ENCODE data around the gene ICAM4. TPM values are rescaled to one million over a fixed set of nuclear protein-coding genes. Genes with fewer than 3 reads are reported as not detected.

The ICAM4 gene
- polyA plus RNA-seq, 3 donors, result 0.22 to 0.44 (median 0.24) TPM

DNA sequence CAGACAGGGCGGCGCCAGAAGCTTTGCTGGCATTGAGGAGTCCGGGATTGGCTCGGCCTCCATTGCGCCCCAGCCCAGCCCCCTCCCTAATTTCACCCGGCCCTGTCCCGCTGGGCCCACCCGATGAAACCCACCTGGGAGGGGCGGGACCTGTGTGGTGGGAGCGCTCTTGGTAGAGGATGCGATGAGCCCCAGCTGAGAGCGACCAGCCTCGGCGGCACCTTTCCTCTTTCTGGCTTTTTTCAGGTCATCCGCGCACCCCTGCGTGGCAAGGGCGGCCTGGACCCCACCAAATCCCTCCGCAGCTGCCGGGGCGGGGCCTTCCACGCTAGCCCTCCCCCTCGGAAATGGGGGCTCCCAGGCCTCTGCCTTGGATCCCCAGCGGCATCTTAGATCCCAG is 22.7 kb downstream of the ICAM4 start, which contains the start of gene ZGLP1:
Gene ZGLP1 (minus strand): TSS at position 393 of the 400 bp plus-strand sequence.
- DNase-seq (ENCODE audit: extremely low read depth in 1 of 11, low read depth in 9 of 11, low spot score in 4 of 11), result no peak

DNA sequence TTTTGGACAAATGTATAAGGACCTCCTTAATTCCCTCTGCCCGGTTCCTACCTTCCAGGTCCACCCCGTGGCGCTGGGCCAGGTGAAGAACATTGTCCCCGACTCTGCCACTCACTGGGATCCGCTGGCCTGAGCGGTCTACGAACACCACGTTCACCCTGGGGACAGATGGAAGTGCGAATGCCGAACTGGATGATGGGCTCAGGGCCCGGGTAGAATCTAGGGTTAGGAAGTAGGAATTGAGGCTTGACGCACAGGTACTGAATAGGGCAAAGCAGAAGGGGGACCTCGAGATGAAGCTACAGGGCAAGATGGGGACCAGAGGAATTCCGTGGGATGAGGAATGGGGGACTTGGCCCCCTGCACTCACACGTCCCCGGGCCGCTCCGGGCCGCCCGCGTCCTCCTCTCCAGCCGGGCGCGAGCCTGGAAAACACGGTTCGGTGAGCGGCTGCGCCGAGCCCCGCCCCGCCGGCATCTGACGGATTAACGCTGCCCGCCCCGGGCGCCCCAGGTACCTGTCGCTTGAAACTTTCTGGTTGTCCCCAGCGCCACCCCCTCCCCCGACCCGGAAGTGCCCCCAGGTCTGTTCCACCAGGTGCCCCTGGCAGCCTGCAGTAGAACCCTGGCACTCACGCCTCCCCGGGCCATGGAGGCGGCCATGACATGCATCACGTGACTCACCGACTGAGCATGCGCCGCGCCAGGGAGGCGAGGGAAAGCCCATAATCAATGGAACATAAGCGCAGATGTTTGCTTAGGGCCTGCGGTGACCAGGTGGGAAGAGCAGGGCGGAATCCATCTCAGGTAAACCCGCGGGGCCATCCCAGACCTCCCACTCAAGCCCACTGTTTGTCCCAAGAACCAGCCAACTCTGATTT is 28.8 kb downstream of the ICAM4 start, which contains the start of gene FDX2:
Gene FDX2 (minus strand): TSS at position 681 of the 880 bp plus-strand sequence. CDS start 19 bp downstream, at position 662.
- DNase-seq (ENCODE audit: extremely low read depth in 1 of 11, low read depth in 9 of 11, low spot score in 4 of 11), result peak in 7 of 11 donors; percentile 55 to 79 (median 68)

DNA sequence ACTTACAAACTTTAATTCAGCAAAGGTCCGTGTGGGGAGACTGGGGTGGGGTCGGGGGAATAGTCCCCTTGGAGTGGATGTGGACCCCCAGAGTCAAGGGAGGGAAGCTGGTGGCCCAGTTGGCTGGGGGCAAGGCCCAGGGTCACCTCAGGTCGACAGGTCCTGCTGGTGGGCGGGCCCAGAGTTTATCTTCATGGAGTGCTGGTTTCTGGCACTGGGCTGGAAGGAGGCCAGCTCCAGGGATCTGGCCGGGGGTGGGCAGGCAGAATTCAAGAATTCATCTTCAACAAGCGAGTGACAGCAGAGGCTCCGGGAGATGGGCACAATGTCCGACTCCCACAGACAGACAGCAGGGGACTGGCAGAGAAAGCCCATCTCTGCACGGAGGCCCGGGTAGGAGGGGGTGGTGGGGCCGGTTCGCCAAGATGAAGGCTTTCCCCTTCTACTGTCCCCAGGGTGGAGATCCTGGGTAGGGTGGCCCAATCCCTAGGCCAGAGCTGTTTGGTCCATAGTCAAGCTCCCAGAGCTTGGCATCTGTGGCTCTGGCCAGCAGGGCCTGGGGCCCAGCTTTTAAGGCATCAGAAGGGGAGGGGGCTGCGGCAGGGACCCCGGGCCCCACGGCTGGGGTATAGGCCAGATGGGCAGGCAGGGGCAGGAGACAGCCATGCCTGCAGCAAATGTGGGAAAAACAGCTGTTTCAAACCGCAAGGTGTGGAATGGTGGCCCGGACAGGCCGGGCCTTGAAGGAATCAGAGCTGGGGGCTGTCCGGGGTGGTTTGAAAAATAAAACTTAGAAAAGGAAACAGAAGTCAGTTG is 29.7 kb downstream of the ICAM4 start:
- no peak for DNase-seq (ENCODE audit: extremely low read depth in 1 of 11, low read depth in 9 of 11, low spot score in 4 of 11)

DNA sequence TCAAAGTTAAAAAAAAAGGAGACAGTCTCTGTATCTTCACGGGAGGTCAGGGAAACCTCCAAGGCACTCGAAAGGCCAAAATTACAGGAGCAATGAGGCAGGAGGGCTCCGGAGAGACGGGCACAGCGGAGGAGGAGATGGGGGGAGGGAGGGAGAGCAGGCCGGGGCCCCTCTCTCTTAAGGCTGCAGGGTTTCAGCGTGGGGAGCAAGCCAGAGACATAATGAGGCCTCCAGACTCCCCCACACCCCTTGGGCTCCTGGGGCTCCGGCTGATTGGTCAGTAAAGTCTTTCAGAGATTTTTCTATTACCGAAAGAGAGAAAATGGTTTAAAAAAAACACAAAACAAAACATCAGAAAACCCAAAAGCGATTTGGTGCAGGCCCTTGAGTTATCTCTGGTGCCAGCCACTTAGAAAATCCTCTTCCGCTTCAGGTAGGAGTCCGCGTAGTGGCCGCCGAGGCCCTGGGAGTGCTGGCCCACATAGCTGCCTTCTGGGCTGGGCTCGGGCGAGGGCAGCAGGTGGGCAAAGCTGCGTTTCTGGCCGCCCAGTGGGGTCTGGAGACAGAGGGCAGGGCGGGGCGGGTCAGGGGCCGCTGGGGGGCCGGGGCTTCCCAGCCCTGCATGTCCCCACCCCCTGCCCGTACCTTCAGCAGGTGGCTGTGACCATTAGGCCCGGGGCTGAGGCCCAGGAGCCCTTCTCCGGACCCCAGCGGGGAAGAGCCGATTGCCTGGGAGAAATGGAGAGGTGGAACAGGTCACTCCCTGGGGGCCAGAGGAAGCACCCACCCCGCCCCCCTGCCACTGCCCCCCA is 30.5 kb downstream of the ICAM4 start:
- DNase-seq (ENCODE audit: extremely low read depth in 1 of 11, low read depth in 9 of 11, low spot score in 4 of 11), result no peak

DNA sequence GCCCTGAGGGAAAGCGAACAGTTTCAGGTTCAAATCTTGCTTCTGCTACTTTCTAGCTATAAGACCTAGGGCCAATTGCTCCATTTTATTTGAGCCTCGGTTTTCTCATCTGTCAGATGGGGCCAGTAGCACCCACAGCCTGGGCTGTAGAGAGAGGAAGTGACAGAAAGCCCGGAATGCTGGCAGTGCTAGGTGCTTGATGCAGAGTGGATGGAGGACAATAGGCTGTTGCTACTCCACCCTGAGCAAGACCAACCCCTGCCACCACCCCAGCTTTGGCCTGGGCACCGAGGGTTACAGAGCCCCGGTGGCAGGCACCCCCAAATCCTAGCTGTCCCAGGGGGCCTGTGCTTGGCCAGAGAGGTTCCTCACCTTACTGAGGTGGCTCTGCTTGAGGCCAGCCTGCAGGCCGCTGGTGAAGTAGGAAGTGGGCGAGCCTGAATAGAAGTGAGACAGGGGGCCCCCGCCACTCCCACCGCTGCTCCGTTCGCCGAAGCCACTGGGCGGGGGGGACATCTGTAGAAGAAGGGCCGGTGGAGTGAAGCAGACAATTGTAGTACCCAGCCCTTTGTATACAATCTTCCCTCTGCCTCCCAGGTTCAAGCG is 31.2 kb downstream of the ICAM4 start:
- DNase-seq (ENCODE audit: extremely low read depth in 1 of 11, low read depth in 9 of 11, low spot score in 4 of 11), result no peak

DNA sequence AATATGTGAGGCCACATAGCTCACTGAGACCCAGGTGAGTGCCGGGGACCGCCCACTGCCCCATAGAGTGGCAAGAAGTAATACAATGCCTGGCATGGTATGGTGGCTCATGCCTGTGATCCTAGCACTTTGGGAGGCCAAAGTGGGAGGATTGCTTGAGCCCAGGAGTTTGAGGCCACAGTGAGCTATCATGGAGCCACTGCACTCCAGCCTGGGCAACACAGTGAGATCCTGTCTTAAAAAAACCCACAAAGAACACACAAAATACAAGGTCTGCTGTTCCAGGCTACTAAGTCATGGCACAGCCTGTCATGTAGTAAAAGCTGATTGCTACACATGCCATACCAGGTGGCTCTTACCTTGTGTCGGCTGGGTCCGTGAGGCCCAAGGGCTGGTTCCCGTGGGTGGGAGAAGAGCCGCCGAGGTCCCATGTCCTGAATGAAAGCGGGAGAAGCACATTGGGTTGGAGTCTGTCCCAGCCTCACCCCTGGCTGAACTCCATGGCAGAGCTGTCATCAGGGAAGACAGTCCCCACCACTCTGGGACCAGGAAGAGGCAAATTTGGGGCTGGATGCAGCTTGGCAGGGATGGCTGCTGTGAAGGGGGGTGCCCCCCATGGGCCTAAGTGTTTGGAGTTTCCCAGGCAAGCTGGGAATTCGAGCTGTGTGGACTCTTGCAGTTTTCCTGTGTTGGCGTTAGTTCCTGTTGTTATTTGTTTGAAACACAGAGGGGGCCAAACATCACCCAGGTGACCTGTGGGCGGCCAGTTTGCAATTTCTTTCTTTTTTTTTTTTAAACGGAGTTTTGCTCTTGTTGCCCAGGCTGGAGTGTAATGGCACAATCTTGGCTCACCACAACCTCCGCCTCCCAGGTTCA is 32.3 kb downstream of the ICAM4 start:
- DNase-seq (ENCODE audit: extremely low read depth in 1 of 11, low read depth in 9 of 11, low spot score in 4 of 11), result no peak

DNA sequence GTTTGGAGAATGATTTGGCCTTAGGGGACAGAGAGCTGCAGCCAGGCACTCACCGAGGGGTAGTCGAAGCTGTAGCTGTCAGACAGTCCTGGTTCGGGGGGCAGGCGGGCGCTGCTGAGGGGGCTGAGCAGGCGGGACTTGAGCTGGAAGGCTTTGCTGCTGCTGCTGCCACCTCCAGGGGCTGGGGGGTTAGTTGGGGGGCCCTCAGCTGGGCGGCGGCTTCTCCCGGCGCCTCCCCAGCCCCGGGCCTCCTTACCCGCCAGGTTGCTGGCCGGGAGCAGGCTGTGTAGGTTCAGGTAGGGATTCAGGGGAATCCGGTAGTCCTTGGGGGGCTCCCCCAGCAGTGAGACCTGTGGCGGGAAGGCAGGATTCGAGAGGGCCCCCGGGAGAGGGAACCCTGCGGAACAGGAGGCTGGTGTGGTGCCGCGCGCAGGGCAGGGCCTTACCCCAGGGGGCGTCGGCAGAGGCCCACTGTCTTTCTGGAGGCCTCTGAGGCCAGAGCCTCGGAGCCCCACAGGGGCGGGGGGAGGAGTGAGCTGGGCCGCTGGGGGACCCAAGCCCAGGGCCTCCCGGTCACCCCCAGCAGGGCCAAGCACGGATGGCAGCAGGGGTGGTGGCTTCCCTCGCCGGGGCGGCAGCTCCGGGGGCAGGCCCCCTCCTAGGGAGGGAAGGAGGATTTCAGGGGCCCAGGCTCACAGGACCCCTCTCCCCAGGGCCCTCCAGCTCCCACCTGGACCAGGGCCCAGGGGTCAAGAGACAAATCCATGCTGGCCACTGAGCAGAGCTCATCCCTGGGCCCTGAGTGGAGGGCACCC is 34.1 kb downstream of the ICAM4 start:
- no peak for DNase-seq (ENCODE audit: extremely low read depth in 1 of 11, low read depth in 9 of 11, low spot score in 4 of 11)

DNA sequence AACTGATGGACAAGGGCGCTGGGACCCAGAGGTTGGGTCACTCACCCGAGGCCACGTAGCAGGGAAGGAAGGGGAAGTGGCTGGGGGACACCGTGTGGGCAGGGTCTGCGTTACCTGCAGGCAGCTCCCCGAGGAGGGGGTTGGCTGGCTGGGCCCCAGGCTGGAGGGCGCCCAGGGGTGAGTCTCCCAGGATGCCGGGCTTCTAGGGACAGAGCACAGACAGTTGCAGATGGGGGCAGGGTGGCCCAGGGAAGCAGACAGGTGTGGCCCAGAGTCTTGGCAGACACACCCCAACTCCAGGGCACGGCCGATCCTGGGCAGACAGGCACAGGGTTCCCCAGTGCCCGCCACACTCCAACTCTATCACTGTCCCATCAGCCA is 34.7 kb downstream of the ICAM4 start:
- no peak for DNase-seq (ENCODE audit: extremely low read depth in 1 of 11, low read depth in 9 of 11, low spot score in 4 of 11)

DNA sequence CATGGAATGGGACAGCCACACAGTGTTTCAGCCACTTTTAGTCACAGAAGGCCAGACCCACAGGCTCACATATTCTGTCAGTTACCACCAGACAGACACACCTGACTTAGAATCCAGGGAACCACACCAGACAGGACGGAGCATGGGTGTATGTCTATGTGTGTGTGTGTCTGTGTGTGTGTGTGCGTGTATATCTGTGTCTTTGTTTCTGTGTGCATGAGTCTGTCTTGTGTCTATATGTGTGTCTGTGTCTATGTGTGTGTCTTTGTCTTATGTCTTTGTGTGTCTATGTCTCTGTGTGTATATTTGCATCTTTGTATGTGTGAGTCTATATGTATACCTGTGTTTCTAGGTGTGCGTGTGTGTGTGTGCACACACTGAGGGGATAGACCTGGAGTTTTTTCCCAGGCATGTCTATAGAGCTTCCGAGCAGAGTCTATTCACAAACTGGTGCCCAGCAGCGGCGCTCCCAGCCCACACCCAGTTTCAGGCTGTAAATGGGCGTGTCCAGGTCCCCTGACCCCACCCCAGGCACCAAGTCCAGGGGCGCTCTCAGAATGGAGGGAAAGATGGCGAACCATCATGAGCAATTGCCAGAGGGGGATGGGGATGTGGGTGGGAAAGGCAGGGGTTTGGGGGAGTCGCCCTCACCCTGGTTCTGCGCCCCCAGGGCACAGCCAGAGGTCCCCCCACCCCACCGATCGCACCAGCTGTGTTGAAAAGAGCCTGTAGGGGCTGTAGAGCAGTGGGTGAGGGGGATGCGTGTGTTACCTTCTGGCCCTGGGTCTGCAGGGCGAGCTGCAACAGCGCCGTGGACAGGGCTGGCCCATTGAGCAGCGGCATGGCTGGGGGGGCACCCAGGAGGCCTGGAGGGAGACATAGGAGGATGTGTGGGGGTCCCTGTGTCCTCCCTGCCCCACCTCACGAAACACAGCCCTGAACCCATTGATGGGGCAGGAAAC is 35.4 kb downstream of the ICAM4 start:
- DNase-seq (ENCODE audit: extremely low read depth in 1 of 11, low read depth in 9 of 11, low spot score in 4 of 11), result no peak

DNA sequence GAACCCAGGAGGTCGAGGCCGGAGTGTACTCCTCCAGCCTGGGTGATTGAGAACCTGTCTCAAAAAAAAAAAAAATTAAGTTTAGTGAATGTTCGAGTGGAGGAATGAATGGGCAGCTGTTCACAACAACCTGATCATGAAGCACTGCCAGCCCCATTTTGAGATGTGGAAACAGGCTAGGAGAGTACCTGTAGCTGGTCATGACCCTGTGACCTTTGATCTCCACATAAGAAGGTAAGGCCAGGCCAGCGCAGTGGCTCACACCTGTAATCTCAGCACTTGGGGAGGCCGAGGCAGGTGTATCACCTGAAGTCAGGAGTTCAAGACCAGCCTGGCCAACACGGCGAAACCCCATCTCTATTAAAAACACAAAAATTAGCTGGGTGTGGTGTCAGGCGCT is 39.0 kb downstream of the ICAM4 start:
- no peak for DNase-seq (ENCODE audit: extremely low read depth in 1 of 11, low read depth in 9 of 11, low spot score in 4 of 11)

DNA sequence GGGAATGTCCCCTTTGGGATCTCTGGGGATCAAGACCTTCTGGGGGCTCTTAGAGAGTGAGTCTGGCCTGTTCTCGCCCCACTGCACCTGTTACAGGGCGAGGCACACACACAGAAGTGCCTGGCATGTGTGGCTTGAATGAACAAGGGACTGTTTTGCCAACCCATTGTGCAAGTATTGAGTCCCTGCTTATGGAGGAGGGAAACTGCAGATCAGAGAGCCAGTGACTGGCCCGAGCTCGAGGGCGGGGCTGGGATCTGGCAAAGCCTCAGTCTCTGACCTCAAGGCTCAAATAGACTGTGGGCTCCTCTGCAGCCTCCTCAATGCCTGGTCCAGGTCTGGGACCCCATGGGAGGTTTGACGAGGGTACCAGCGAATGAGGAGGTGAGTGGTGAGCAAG is 41.0 kb downstream of the ICAM4 start:
- no peak for DNase-seq (ENCODE audit: extremely low read depth in 1 of 11, low read depth in 9 of 11, low spot score in 4 of 11)

DNA sequence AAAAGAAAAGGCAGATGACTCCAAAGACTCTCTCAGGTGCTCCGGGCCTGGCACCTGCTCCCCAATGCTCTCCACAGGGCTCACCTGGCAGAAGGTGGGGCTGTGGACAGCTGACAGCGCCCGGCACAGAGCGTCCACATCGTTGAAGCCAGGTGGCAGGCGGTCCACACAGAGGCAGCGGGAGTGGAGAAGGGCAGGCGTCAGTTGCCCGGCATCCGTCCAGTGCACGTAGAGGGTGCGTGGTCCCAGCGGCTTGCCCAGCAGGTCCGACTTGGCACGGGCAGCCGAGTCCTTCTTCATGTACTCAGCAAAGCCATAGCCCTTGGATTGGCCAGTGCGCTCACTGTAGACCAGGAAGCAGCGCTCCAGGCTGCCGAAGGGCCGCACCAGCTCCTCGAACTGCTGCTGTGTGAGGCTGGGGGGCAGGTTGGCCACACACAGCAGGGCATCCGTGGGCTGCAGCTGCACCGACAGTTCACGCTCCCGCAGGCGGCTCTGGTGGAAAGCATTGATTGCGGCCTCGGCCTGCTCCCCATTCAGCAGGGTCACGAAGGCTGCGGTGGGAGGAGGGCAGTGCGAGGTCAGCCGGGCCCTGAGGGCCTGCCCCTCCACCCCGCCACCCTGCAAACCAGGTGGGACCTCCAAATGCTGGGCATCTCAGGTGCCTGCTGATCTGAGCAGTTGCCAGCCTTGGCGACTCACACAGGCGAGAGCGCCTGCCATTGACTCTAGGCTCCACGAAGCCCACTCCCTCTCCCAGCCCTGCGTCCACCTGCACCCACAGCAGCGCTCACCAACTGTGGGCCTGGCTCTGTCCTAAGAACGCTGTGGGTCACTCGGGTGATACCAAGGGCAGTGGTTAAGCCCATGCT is 42.0 kb downstream of the ICAM4 start:
- DNase-seq (ENCODE audit: extremely low read depth in 1 of 11, low read depth in 9 of 11, low spot score in 4 of 11), result no peak

DNA sequence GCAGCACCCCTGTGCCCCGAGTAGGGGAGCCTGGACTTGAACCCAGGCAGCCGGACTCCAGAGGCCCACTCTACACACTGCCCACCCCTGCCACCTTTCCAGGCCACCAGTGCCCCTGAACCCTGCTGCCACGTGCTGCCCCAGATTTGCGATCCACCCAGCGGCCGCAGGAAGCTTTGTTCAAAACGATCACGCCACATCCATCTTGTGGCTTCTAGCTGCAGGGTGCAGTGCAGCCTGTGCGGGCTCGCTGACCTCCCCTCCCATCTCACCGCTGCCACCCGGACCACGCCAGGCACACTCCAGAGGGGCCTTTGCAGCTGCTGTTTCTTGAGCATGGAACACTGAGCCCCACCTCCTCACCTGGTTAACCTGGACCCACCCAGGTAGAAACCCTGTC is 42.8 kb downstream of the ICAM4 start:
- no peak for DNase-seq (ENCODE audit: extremely low read depth in 1 of 11, low read depth in 9 of 11, low spot score in 4 of 11)

DNA sequence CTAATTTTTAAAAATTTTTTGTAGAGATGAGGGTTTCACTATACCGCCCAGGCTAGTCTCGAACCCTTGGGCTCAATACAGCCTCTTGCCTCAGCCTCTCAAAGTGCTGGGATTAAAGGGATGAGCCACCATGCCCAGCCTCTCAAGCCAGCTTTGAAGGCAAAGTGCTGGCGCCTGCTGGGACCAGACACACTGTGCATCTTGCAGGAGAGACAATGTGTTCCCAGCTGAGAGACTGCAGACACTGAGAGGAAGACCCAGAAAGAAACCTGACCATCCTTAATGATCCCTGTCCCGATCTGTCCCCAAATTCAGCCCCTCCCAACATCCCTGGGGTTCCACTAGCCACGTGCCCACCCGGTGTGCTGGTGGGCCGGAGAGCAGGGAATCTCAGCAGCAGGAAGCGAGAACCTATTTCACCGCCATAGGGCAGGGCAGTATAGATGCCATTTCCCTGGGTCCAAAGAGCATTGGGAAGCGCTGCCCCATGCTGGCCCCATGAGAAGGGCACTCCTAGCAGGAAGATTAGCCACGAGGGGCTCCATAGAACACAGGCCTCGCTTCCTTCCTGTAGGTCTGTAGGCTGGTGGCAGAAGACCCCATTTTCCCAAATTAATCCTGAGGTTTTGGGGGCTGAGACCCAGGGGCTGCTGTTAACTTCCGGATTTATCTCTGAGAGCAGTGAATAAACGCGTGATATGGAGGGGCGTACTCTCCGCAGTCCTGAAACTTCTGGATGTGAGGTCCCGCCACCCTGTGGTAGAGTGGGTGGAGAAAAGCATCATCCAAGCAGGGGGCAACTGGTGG is 45.6 kb downstream of the ICAM4 start:
- no peak for DNase-seq (ENCODE audit: extremely low read depth in 1 of 11, low read depth in 9 of 11, low spot score in 4 of 11)

Measured in renal cortex interstitium (tissue), 11 donors.